Astrocyte (in vitro differentiated cells and primary cell): ENCODE data around the gene TAB3. TPM values are rescaled to one million over a fixed set of nuclear protein-coding genes. Genes with fewer than 3 reads are reported as not detected.
A peak's percentile ranks its signal among the peaks of the same experiment; 100 is the strongest.

Source experiments
- DNase-seq: peaks from one replicate; pipeline ENCODE4 v3.0.0-alpha.2; 2010; ENCODE audit warnings: low read depth
- FAIRE-seq: peaks from 2 replicates; lab custom pipeline; 2011; peaks lifted over from hg19 to GRCh38; lab: Jason Lieb, UNC
- H2AFZ ChIP-seq: 2 replicates; pipeline ENCODE4 v1.6.0; 2012; ENCODE audit warnings: low read depth, low read length, inconsistent platforms
- H3K27ac ChIP-seq: 2 replicates; pipeline ENCODE4 v1.5.1; 2011; ENCODE audit warnings: low read depth, low read length, inconsistent platforms
- H3K27me3 ChIP-seq: 2 replicates; pipeline ENCODE4 v1.6.0; 2011; ENCODE audit warnings: low read length, inconsistent platforms; ENCODE audit not compliant: insufficient read depth
- H3K36me3 ChIP-seq: 2 replicates; pipeline ENCODE4 v1.5.1; 2011; ENCODE audit warnings: low read length, inconsistent platforms; ENCODE audit not compliant: insufficient read depth
- H3K4me1 ChIP-seq: 2 replicates; pipeline ENCODE4 v1.5.1; 2011; ENCODE audit warnings: low read length, inconsistent platforms; ENCODE audit not compliant: insufficient read depth
- H3K4me2 ChIP-seq: 2 replicates; pipeline ENCODE4 v1.6.0; 2012; ENCODE audit warnings: low read length, inconsistent platforms
- H3K4me3 ChIP-seq: 2 replicates; pipeline ENCODE4 v1.5.1; 2011; ENCODE audit warnings: low read depth, mild to moderate bottlenecking, low read length, inconsistent platforms; ENCODE audit not compliant: insufficient read depth
- H3K79me2 ChIP-seq: 2 replicates; pipeline ENCODE4 v1.6.0; 2012; ENCODE audit warnings: mild to moderate bottlenecking, low read length, inconsistent platforms; ENCODE audit not compliant: insufficient read depth
- H3K9ac ChIP-seq: 2 replicates; pipeline ENCODE4 v1.6.0; 2012; ENCODE audit warnings: mild to moderate bottlenecking, low read length, inconsistent platforms
- H3K9me3 ChIP-seq: 2 replicates; pipeline ENCODE4 v1.5.1; 2012; ENCODE audit warnings: low read depth, mild to moderate bottlenecking, low read length, inconsistent platforms; ENCODE audit not compliant: insufficient read depth
- H4K20me1 ChIP-seq: 2 replicates; pipeline ENCODE4 v1.6.0; 2012; ENCODE audit warnings: low read length, inconsistent platforms; ENCODE audit not compliant: insufficient read depth
- H3K27ac Mint-ChIP-seq: one replicate; pipeline ENCODE4 v1.8.0; 2021; ENCODE audit warnings: mild to moderate bottlenecking, mixed read lengths; ENCODE audit not compliant: unreplicated experiment
- H3K27me3 Mint-ChIP-seq: one replicate; pipeline ENCODE4 v1.8.0; 2021; ENCODE audit warnings: low read depth, mixed read lengths; ENCODE audit not compliant: unreplicated experiment
- H3K36me3 Mint-ChIP-seq: one replicate; pipeline ENCODE4 v1.8.0; 2021; ENCODE audit warnings: low read depth, mixed read lengths; ENCODE audit not compliant: unreplicated experiment
- H3K4me1 Mint-ChIP-seq: one replicate; pipeline ENCODE4 v1.8.0; 2021; ENCODE audit warnings: low read depth, mixed read lengths; ENCODE audit not compliant: unreplicated experiment
- H3K4me3 Mint-ChIP-seq: one replicate; pipeline ENCODE4 v1.8.0; 2021; ENCODE audit warnings: mild to moderate bottlenecking, moderate library complexity, mixed read lengths; ENCODE audit not compliant: unreplicated experiment
- H3K9me3 Mint-ChIP-seq: one replicate; pipeline ENCODE4 v1.8.0; 2021; ENCODE audit warnings: mild to moderate bottlenecking, mixed read lengths; ENCODE audit not compliant: unreplicated experiment
- EZH2 ChIP-seq: IDR thresholded peaks from 2 replicates; pipeline ENCODE4 v1.6.1; 2012; ENCODE audit warnings: mild to moderate bottlenecking, low read length, inconsistent platforms; ENCODE audit not compliant: insufficient read depth
- total RNA-seq: library from RNA; stranded (reverse); gene quantifications from 2 replicates; pipeline ENCODE4 v1.2.1, GENCODE V29; 2021
- TF ChIP-seq, protein P1 (sequence below): IDR thresholded peaks from 2 replicates; pipeline ENCODE4 v1.5.1; 2011; ENCODE audit warnings: low read depth, mild to moderate bottlenecking, inconsistent platforms, low read length, moderate library complexity; ENCODE audit not compliant: insufficient read depth

Gene TAB3
- total RNA-seq, 1 donor from 2014 or later: 19.3 TPM

DNA sequence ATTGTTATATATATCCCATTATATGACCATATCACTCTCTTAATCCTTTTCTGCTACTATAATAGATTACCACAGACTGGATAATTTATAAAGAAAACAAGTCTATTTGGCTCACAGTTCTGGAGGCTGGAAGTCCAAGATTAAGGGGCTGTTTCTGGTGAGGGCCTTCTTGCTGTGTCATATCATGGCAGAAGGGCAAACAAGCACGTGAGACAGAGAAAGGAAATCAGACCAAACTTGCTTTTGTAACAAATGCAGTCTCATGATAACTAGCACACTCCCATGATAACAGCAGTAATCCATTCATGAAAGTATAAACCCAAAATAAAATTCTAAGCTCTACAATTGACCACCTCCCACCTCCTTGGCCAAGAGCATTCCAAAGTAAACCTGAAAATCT, 16.3 kb upstream of the TAB3 start:
- Histone ChIP-seq H3K36me3 (no peaks in the 10 kb centered on the region), H3K4me3 (no peak overlapping the region), H4K20me1 (no peaks in the 10 kb centered on the region), H3K4me2 (no peak overlapping the region), H3K9me3 (no peaks in the 10 kb centered on the region), H3K4me1 (peaks cover 15% of the 10 kb centered on the region), H3K9ac (no peak overlapping the region), H3K79me2 (no peaks in the 10 kb centered on the region), H2AFZ (no peak overlapping the region), H3K27me3 (no peaks in the 10 kb centered on the region), H3K27ac (no peak overlapping the region)
- Mint-ChIP-seq H3K27ac (no peak overlapping the region), H3K4me1 (peaks cover 7% of the 10 kb centered on the region), H3K4me3 (no peak overlapping the region), H3K27me3 (no peaks in the 10 kb centered on the region), H3K9me3 (peaks cover 2% of the 10 kb centered on the region), H3K36me3 (no peaks in the 10 kb centered on the region)
- DNase-seq: no peak
- TF ChIP-seq EZH2: no peak
- TF ChIP-seq, protein P1, sequence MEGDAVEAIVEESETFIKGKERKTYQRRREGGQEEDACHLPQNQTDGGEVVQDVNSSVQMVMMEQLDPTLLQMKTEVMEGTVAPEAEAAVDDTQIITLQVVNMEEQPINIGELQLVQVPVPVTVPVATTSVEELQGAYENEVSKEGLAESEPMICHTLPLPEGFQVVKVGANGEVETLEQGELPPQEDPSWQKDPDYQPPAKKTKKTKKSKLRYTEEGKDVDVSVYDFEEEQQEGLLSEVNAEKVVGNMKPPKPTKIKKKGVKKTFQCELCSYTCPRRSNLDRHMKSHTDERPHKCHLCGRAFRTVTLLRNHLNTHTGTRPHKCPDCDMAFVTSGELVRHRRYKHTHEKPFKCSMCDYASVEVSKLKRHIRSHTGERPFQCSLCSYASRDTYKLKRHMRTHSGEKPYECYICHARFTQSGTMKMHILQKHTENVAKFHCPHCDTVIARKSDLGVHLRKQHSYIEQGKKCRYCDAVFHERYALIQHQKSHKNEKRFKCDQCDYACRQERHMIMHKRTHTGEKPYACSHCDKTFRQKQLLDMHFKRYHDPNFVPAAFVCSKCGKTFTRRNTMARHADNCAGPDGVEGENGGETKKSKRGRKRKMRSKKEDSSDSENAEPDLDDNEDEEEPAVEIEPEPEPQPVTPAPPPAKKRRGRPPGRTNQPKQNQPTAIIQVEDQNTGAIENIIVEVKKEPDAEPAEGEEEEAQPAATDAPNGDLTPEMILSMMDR: no peak
- peak; percentile 98 for FAIRE-seq

GRCh38 chrX:30904632-30905031, 15.6 kb upstream of the TAB3 start:
- TF ChIP-seq EZH2: no peak
- TF ChIP-seq, protein P1: no peak
- Histone ChIP-seq H3K4me2 (no peak overlapping the region), H3K79me2 (no peaks in the 10 kb centered on the region), H2AFZ (no peak overlapping the region), H3K9me3 (no peaks in the 10 kb centered on the region), H3K4me3 (no peak overlapping the region), H3K27ac (no peak overlapping the region), H3K4me1 (peaks cover 10% of the 10 kb centered on the region), H3K9ac (no peak overlapping the region), H4K20me1 (no peaks in the 10 kb centered on the region), H3K36me3 (no peaks in the 10 kb centered on the region), H3K27me3 (no peaks in the 10 kb centered on the region)
- Mint-ChIP-seq H3K36me3 (no peaks in the 10 kb centered on the region), H3K4me3 (no peak overlapping the region), H3K27ac (no peak overlapping the region), H3K27me3 (no peaks in the 10 kb centered on the region), H3K4me1 (peaks cover 7% of the 10 kb centered on the region), H3K9me3 (peaks cover 2% of the 10 kb centered on the region)
- no peak for DNase-seq
- FAIRE-seq: no peak

DNA sequence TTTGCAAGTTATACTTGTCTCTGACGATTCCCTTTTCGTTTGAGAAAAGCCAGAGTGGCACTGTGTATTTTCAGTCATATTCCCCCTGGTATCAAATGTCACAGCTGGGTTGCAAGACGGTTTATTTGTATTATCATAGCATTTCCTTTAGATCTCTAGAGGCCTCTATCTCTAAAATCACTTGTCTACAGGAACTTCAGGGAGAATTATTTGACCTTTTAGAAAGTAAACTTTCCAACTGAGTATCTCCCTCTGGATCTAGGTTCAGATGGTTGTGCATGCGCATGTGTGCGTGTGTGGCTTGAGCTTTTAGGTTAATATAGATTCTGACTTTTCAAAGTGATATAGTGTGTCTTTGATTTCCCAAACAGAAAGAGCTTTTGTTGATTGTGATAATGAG, 15.1 kb upstream of the TAB3 start:
- no peaks in the 10 kb centered on the region for H3K9me3 ChIP-seq
- H3K79me2 ChIP-seq: no peaks in the 10 kb centered on the region
- H3K27ac ChIP-seq: no peak overlapping the region
- H3K4me2 ChIP-seq: no peak overlapping the region
- FAIRE-seq: peak; percentile 86
- Mint-ChIP-seq H3K27ac (no peak overlapping the region), H3K27me3 (no peaks in the 10 kb centered on the region), H3K9me3 (peaks cover 2% of the 10 kb centered on the region), H3K36me3 (no peaks in the 10 kb centered on the region), H3K4me1 (peaks cover 7% of the 10 kb centered on the region), H3K4me3 (no peak overlapping the region)
- H3K9ac ChIP-seq: no peak overlapping the region
- no peaks in the 10 kb centered on the region for H3K36me3 ChIP-seq
- no peak overlapping the region for H2AFZ ChIP-seq
- no peaks in the 10 kb centered on the region for H3K27me3 ChIP-seq
- no peak for DNase-seq
- H4K20me1 ChIP-seq: no peaks in the 10 kb centered on the region
- no peak overlapping the region for H3K4me3 ChIP-seq
- H3K4me1 ChIP-seq: peaks cover 7% of the 10 kb centered on the region
- TF ChIP-seq, protein P1: no peak
- TF ChIP-seq EZH2: no peak
